HEK293 (cell line): ENCODE results near the gene CCDC57.
A peak's percentile ranks its signal among the peaks of the same experiment; 100 is the strongest.

Experiments used
- FEZF1 ChIP-seq: fragments of 450-650 bp; formaldehyde crosslinking; IDR thresholded peaks from 2 replicates; pipeline ENCODE4 v1.5.1; 2016; ENCODE audit warnings: missing biosample characterization, missing genetic modification characterization
- GLIS1 ChIP-seq: fragments of 450-650 bp; formaldehyde crosslinking; IDR thresholded peaks from 2 replicates; pipeline ENCODE4 v1.5.1; 2016; ENCODE audit warnings: missing biosample characterization, missing genetic modification characterization
- INSM2 ChIP-seq: fragments of 450-650 bp; formaldehyde crosslinking; IDR thresholded peaks from 2 replicates; pipeline ENCODE4 v1.5.1; 2016; ENCODE audit warnings: missing biosample characterization, missing genetic modification characterization
- KLF9 ChIP-seq: fragments of 450-650 bp; formaldehyde crosslinking; IDR thresholded peaks from 2 replicates; pipeline ENCODE4 v1.5.1; 2016; ENCODE audit warnings: missing biosample characterization, missing genetic modification characterization, low read depth
- OSR2 ChIP-seq: fragments of 450-650 bp; formaldehyde crosslinking; IDR thresholded peaks from 2 replicates; pipeline ENCODE4 v1.5.1; 2016; ENCODE audit warnings: missing biosample characterization, missing genetic modification characterization
- PRDM2 ChIP-seq: fragments of 450-650 bp; formaldehyde crosslinking; IDR thresholded peaks from 2 replicates; pipeline ENCODE4 v1.5.1; 2016; ENCODE audit warnings: missing biosample characterization, missing genetic modification characterization, borderline replicate concordance
- RBAK ChIP-seq: fragments of 450-650 bp; formaldehyde crosslinking; IDR thresholded peaks from 2 replicates; pipeline ENCODE4 v1.5.1; 2016; ENCODE audit warnings: missing biosample characterization, missing genetic modification characterization
- YY2 ChIP-seq: fragments of 450-650 bp; formaldehyde crosslinking; IDR thresholded peaks from 2 replicates; pipeline ENCODE4 v1.5.1; 2016; ENCODE audit warnings: missing biosample characterization, missing genetic modification characterization
- ZBTB10 ChIP-seq: fragments of 450-650 bp; formaldehyde crosslinking; IDR thresholded peaks from 2 replicates; pipeline ENCODE4 v1.5.1; 2016; ENCODE audit warnings: missing biosample characterization, missing genetic modification characterization
- ZNF10 ChIP-seq: fragments of 450-650 bp; formaldehyde crosslinking; IDR thresholded peaks from 2 replicates; pipeline ENCODE4 v1.5.1; 2017; ENCODE audit warnings: missing biosample characterization, missing genetic modification characterization
- ZNF157 ChIP-seq: fragments of 450-650 bp; formaldehyde crosslinking; IDR thresholded peaks from 2 replicates; pipeline ENCODE4 v1.5.1; 2016; ENCODE audit warnings: missing biosample characterization, missing genetic modification characterization
- ZNF2 ChIP-seq: fragments of 450-650 bp; formaldehyde crosslinking; IDR thresholded peaks from 2 replicates; pipeline ENCODE4 v1.5.1; 2016; ENCODE audit warnings: missing biosample characterization, missing genetic modification characterization
- ZNF202 ChIP-seq: fragments of 450-650 bp; formaldehyde crosslinking; IDR thresholded peaks from 2 replicates; pipeline ENCODE4 v1.5.1; 2016; ENCODE audit warnings: missing biosample characterization, missing genetic modification characterization, borderline replicate concordance
- ZNF211 ChIP-seq: fragments of 450-650 bp; formaldehyde crosslinking; IDR thresholded peaks from 2 replicates; pipeline ENCODE4 v1.5.1; 2016; ENCODE audit warnings: low read depth, missing biosample characterization, missing genetic modification characterization
- ZNF292 ChIP-seq: fragments of 450-650 bp; formaldehyde crosslinking; IDR thresholded peaks from 2 replicates; pipeline ENCODE4 v1.5.1; 2016; ENCODE audit warnings: low read depth, missing biosample characterization, missing genetic modification characterization, borderline replicate concordance
- ZNF335 ChIP-seq: fragments of 450-650 bp; formaldehyde crosslinking; conservative IDR thresholded peaks from 2 replicates; pipeline ENCODE4 v1.5.1; 2016; ENCODE audit warnings: missing biosample characterization, missing genetic modification characterization
- ZNF449 ChIP-seq: fragments of 450-650 bp; formaldehyde crosslinking; IDR thresholded peaks from 2 replicates; pipeline ENCODE4 v1.5.1; 2017; ENCODE audit warnings: missing biosample characterization, mild to moderate bottlenecking, missing genetic modification characterization, moderate library complexity
- ZNF548 ChIP-seq: fragments of 450-650 bp; formaldehyde crosslinking; IDR thresholded peaks from 2 replicates; pipeline ENCODE4 v1.5.1; 2016; ENCODE audit warnings: missing biosample characterization, missing genetic modification characterization
- ZNF645 ChIP-seq: fragments of 450-650 bp; formaldehyde crosslinking; IDR thresholded peaks from 2 replicates; pipeline ENCODE4; 2016; ENCODE audit warnings: missing biosample characterization, missing genetic modification characterization
- ZNF664 ChIP-seq: fragments of 450-650 bp; formaldehyde crosslinking; IDR thresholded peaks from 2 replicates; pipeline ENCODE4 v1.5.1; 2016; ENCODE audit warnings: missing biosample characterization, missing genetic modification characterization
- ZSCAN4 ChIP-seq: fragments of 450-650 bp; formaldehyde crosslinking; IDR thresholded peaks from 2 replicates; pipeline ENCODE4 v1.5.1; 2017; ENCODE audit warnings: missing biosample characterization, missing genetic modification characterization
- ZXDB ChIP-seq: fragments of 450-650 bp; formaldehyde crosslinking; IDR thresholded peaks from 2 replicates; pipeline ENCODE4 v1.5.1; 2016; ENCODE audit warnings: missing biosample characterization, missing genetic modification characterization

The CCDC57 gene

GRCh38 chr17:82237083-82237745 lies 24.6 kb upstream of the CCDC57 start (continued):
- TF ChIP-seq PRDM2 (tag by site-specific recombination) (no peak), ZBTB10 (tag by site-specific recombination) (no peak), FEZF1 (tag by site-specific recombination) (no peak), ZNF211 (no peak), RBAK (tag by site-specific recombination) (no peak), ZNF157 (tag by site-specific recombination) (no peak), ZNF2 (tag by site-specific recombination) (no peak), OSR2 (tag by site-specific recombination) (0 out of 2 replicates have a peak, but pooled peaks have one; percentile 19), ZNF548 (peak; percentile 37; the same call in 1 of the 2 replicates), ZNF335 (no peak), GLIS1 (tag by site-specific recombination) (no peak), ZXDB (tag by site-specific recombination) (no peak), ZNF10 (tag by site-specific recombination) (0 out of 2 replicates have a peak, but pooled peaks have one; percentile 74), ZSCAN4 (tag by site-specific recombination) (no peak), ZNF664 (tag by site-specific recombination) (no peak), YY2 (no peak), ZNF202 (tag by site-specific recombination) (peak; percentile 79; the same call in 1 of the 2 replicates), ZNF645 (tag by site-specific recombination) (no peak), ZNF449 (peak; percentile 51; the same call in 1 of the 2 replicates), ZNF292 (no peak), KLF9 (tag by site-specific recombination) (no peak), INSM2 (tag by site-specific recombination) (no peak)
